Kidney epithelial cell (primary cell): ENCODE results near the gene GAL3ST3. TPM values are rescaled to one million over a fixed set of nuclear protein-coding genes. Genes with fewer than 3 reads are reported as not detected.

Source experiments
- DNase-seq: peaks from one replicate; pipeline ENCODE4 v3.0.0-alpha.2; 2010; ENCODE audit warnings: low read depth
- H3K27me3 ChIP-seq: 2 replicates; pipeline ENCODE4 v1.6.0; 2011; ENCODE audit warnings: low read length; ENCODE audit not compliant: control insufficient read depth, insufficient read depth
- H3K36me3 ChIP-seq: 2 replicates; pipeline ENCODE4 v1.5.1; 2011; ENCODE audit warnings: low read length; ENCODE audit not compliant: control insufficient read depth, insufficient read depth
- H3K4me3 ChIP-seq: 2 replicates; pipeline ENCODE4 v1.5.1; 2011; ENCODE audit warnings: low read depth, mild to moderate bottlenecking, control low read depth, low read length
- total RNA-seq: library from RNA; depleted of rRNA; stranded (reverse); fragments of >200 nt; gene quantifications from 2 replicates; pipeline ENCODE4 v1.2.3, GENCODE V29; 2015
- TF ChIP-seq, protein P1 (sequence below): IDR thresholded peaks from 2 replicates; pipeline ENCODE4 v1.5.1; 2011; ENCODE audit warnings: mild to moderate bottlenecking, moderate library complexity, low read length, control low read depth, inconsistent platforms; ENCODE audit not compliant: insufficient read depth, poor library complexity, severe bottlenecking

Gene GAL3ST3
- total RNA-seq, 1 donor from 2014 or later = 4.4 TPM

DNA sequence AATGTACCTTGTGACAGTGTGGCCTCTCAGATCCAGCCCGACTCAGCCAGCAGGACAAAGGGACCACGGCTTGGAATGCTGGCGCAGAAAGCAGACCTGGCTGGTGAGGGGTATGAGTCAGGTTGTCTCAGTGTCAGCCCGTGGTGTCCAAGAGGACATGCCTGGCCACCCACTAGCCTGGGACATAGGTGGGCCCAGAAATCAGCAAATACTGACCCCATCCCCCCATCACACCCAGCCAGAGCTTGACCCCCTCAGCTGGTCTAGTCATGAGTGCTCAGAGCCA lies 42.1 kb downstream of the GAL3ST3 start:
- TF ChIP-seq, protein P1, sequence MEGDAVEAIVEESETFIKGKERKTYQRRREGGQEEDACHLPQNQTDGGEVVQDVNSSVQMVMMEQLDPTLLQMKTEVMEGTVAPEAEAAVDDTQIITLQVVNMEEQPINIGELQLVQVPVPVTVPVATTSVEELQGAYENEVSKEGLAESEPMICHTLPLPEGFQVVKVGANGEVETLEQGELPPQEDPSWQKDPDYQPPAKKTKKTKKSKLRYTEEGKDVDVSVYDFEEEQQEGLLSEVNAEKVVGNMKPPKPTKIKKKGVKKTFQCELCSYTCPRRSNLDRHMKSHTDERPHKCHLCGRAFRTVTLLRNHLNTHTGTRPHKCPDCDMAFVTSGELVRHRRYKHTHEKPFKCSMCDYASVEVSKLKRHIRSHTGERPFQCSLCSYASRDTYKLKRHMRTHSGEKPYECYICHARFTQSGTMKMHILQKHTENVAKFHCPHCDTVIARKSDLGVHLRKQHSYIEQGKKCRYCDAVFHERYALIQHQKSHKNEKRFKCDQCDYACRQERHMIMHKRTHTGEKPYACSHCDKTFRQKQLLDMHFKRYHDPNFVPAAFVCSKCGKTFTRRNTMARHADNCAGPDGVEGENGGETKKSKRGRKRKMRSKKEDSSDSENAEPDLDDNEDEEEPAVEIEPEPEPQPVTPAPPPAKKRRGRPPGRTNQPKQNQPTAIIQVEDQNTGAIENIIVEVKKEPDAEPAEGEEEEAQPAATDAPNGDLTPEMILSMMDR = no peak
- Histone ChIP-seq H3K4me3 (no peak overlapping the region), H3K36me3 (no peaks in the 10 kb centered on the region), H3K27me3 (no peaks in the 10 kb centered on the region)
- no peak for DNase-seq

DNA sequence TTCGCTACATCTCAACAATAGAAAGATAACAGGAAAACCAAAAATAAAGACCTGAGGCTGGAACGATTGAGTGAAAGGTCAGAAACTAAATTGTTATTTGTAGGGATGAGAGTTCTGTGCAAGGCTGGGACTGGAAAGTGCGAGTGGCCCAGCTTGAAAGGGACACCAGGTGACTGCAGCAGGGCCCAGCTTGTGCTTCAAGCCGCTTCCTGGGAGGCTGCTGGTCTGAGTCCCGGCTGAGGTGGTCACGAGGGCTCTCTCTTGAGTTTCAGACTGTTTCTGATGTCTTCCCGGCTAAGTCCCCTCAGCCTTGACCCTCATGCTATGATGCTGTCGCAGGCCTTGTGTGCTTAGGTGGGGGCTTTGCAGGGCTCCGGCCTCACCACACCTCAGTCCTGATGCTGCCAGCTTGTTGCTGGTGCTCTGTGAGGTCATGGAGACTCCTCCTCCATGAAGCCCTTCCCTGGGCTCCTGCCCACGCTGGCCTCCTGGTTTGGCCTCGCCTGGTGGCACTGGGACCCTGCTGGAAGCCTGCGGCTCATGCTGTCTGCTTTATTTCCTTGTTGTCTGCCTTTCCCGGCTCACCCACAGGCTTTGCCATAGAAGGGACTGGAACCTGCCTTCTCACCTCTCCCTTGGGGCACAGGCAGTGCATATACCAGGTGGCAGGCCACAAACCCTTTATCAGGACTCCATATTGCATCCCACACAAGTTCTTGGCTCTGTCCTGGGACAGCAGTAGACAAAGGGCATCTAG lies 42.6 kb downstream of the GAL3ST3 start:
- Histone ChIP-seq H3K4me3 (no peak overlapping the region), H3K36me3 (no peaks in the 10 kb centered on the region), H3K27me3 (no peaks in the 10 kb centered on the region)
- TF ChIP-seq, protein P1 = no peak
- no peak for DNase-seq

DNA sequence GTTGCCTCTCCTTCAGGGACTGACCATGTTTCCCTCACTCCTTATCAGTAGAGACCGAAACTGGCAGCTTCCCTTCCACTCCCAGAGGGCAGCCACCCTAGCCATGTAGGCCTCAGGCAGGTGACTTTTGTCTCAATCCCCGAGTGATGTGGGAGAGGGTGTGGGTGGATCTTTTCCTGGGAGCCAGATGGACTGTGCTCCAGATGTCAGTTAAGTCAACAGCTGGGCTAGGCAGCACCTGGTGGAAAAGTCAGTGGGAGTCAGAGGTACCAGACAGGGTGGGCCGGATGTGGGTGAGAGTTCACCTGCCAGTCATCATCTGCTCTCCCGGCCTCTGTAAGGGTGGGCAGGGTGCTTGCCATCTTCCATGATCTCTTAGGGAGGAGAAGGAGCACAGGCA lies 44.8 kb downstream of the GAL3ST3 start:
- DNase-seq = no peak
- Histone ChIP-seq H3K4me3 (no peak overlapping the region), H3K27me3 (no peaks in the 10 kb centered on the region), H3K36me3 (no peaks in the 10 kb centered on the region)
- TF ChIP-seq, protein P1 = no peak

DNA sequence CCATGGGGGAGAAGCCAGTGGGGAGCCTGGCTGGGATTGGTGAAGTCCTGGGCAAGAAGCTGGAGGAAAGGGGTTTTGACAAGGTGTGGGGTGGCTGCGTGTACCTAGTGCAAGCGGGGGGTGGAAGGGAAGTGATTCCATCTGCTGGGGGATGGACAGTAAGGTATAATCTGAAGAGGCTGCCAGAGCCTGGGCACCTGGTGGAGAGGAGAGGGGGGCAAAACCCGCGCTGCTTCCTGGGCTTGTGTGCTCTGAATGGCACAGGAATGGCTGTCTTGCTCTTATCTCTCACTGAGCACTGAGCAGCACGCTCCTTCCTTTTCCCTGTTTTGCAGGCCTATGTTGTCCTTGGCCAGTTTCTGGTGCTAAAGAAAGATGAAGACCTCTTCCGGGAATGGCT lies 45.7 kb downstream of the GAL3ST3 start:
- no peak for DNase-seq
- TF ChIP-seq, protein P1 = no peak
- Histone ChIP-seq H3K36me3 (peaks cover 4% of the 10 kb centered on the region), H3K27me3 (no peaks in the 10 kb centered on the region), H3K4me3 (peak overlapping the region; percentile 94)

DNA sequence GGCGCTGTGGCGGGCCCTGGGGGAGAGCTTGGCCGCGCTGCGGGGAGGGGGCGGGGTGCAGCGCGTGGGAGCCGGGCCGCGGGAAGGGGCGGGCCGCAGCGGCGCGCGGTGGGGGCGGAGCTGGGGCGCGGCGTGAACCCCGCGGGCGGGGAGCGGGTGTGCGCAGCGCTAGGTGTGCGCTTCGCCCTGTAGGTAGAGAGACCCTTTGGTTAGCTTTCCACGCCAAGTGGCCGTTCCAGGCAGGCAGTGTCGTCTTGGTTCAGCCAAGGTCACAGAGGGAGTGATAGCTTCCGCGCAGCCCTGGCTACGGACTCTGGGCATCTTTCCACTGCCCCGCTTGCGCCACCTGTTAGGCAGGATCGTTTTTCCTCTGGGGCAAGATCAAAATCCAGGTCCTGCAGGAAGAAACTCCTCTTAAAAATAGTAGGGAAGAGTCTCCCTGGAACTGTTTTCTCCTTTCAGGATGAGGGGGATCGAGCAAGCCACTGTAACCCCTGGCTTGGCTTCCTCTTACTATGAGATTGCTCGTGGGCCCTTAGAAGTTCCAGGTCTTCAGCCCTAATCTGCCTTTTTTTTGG lies 46.2 kb downstream of the GAL3ST3 start:
- no peak for DNase-seq
- H3K27me3 ChIP-seq = no peaks in the 10 kb centered on the region
- H3K4me3 ChIP-seq = peak overlapping the region; percentile 94
- TF ChIP-seq, protein P1 = peak; percentile 16
- H3K36me3 ChIP-seq = peaks cover 6% of the 10 kb centered on the region

DNA sequence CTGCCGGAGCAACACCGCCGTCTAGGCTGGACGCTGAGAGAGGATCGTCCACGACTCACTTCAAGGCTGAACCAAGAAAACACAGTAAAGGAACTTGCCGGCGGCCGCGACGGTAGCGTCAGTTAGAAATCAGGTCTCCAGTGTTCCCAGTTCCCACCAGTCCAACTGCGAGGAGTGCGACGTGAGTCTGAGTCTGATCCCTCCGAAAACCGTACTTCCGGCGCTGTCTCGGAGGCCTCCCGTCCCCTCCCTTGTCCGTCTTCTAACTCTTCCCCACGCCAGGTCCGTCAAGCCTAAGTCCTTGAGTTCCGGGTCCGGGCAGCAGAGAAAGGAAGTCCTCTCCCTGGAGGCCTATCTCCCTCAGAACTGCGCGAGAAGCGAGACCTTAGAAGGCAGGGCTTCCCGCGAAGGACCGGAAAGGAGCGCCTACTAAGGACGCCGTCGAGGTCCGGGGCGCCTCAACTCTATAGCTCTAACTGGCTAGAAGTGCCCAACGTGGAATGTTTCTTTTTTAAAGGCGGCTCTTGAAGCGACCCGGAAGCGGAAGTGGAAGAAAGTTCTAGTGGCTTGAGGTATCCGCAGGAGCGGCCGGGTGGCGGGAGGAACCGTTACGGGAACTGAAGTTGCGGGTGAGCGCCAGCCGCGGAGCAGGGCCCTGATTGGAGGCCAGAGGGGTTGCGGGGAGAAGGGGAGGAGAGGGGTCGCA lies 46.9 kb downstream of the GAL3ST3 start, which contains the start of the genes BANF1 and EIF1AD:
BANF1 (plus strand) TSS at position 562 of the 706 bp plus-strand sequence. CDS start 748 bp downstream, outside the sequence.
EIF1AD (minus strand) TSS at position 216 of the 706 bp plus-strand sequence. CDS start 1,768 bp downstream, outside the sequence.
- Histone ChIP-seq H3K4me3 (peak within 1 kb of the TSS; percentile 94), H3K27me3 (no peaks in the 10 kb centered on the region), H3K36me3 (peaks cover 6% of the 10 kb centered on the region)
- TF ChIP-seq, protein P1 = no peak
- peak; percentile 79 for DNase-seq
